Fibroblast of skin of left quadriceps (primary cell): Measurements from ENCODE around the gene STXBP5.

Source experiments
- DNase-seq, 2 experiments: peaks; one replicate each; pipeline ENCODE4 v3.0.0-alpha.2; 2013; ENCODE audit warnings: low read depth in 2 of 2

The STXBP5 gene

DNA sequence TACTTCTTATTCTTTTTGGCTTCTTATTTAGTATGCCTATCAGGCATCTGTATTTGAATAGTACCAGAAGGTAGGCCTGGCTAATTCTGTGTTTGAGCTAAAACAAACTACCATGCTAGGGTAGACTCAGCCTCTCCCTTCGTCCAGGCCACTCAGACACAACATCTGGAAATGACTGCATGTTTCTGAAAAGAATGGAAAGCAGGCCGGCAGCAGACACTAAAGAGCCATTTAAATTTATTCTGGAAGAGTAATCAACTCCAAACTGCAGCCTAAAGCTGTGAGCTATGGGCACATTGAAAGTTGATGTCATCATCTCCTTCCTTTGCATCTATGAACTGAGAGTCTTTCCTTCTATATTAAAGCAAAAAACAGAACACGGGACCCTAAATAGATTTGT is 233.4 kb downstream of the STXBP5 start:
- DNase-seq, result no peak

DNA sequence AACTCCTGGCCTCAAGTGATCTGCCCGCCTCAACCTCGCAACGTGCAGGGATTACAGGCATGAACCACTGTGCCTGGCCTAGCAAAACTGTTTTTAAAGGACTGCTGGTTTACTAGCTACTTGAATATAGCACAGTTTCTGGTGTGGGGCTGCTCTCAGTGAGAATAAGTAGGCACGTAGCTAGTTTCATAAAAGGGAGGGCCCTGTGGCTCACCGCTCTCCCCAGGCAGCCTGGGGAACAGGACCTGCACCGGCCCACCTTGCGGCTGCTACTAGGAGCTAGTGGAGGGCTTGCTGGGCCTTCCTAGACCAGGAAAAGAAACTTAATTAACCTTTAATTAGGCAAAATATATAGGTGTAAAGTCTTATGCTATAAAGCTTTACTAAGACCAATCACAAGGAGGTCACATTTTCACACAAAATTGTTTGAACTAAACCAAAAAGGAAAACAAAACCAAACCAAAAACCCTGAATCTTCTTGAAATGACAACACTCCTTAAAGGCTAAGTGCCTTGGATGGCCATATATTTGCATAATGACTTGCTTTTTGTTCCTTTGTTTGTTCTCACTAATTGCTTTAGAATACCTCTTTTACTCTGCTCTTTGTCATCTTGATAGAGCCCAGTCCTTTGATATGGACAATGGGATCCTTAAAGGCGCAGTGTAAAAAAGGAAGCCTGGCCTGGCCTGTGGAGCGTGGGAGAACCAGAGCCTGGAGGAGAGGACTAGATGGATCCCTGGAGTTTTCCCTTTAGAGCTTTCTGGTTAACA is 234.7 kb downstream of the STXBP5 start:
- DNase-seq, result no peak
